GM18858 (cell line): ENCODE results near the gene PLEKHG2.
"Not testable (repeated sequence)": the region's sequence is repeated elsewhere in the genome, so short reads cannot be mapped to it uniquely, and the experiment has no call there.

Source experiments
- ATAC-seq: cut with Tn5 transposase; IDR thresholded peaks from one replicate; pipeline ENCODE4 v1.9.1; 2021; ENCODE audit not compliant: unreplicated experiment

PLEKHG2 gene

GRCh38 chr19:39446365-39447084 lies 34.1 kb downstream of the PLEKHG2 start:
- no peak for ATAC-seq

- no peak for ATAC-seq
Observed at GRCh38 chr19:39448271-39448670, 35.8 kb downstream of the PLEKHG2 start.

- no peak for ATAC-seq
Observed at GRCh38 chr19:39449116-39449797, 36.8 kb downstream of the PLEKHG2 start.

GRCh38 chr19:39451257-39451656 lies 38.8 kb downstream of the PLEKHG2 start:
- not testable (repeated sequence) for ATAC-seq

- ATAC-seq: no peak
Observed at GRCh38 chr19:39463403-39463802, 50.9 kb downstream of the PLEKHG2 start.

GRCh38 chr19:39465956-39466747 lies 53.7 kb downstream of the PLEKHG2 start:
- ATAC-seq: no peak

GRCh38 chr19:39467941-39468340 lies 55.5 kb downstream of the PLEKHG2 start:
- no peak for ATAC-seq

GRCh38 chr19:39469036-39469435 lies 56.6 kb downstream of the PLEKHG2 start:
- no peak for ATAC-seq

- ATAC-seq: no peak
Observed at GRCh38 chr19:39469567-39469966, 57.1 kb downstream of the PLEKHG2 start.

- no peak for ATAC-seq
Observed at GRCh38 chr19:39470724-39471339, 58.4 kb downstream of the PLEKHG2 start.

GRCh38 chr19:39471756-39472536 lies 59.5 kb downstream of the PLEKHG2 start:
- no peak for ATAC-seq

- no peak for ATAC-seq
Observed at GRCh38 chr19:39472746-39473442, 60.4 kb downstream of the PLEKHG2 start.

GRCh38 chr19:39473443-39473960 lies 61.0 kb downstream of the PLEKHG2 start:
- no peak for ATAC-seq

GRCh38 chr19:39474139-39474620 lies 61.7 kb downstream of the PLEKHG2 start:
- no peak for ATAC-seq

- ATAC-seq: no peak
Observed at GRCh38 chr19:39475748-39476147, 63.3 kb downstream of the PLEKHG2 start.
